HG02610 (cell line): ENCODE data around the gene CLEC9A.

Experiments
- ATAC-seq: cut with Tn5 transposase; IDR thresholded peaks from one replicate; pipeline ENCODE4 v1.9.1; 2021; ENCODE audit warnings: mild to moderate bottlenecking, moderate library complexity; ENCODE audit not compliant: unreplicated experiment

The CLEC9A gene

GRCh38 chr12:10102322-10102721 lies 71.8 kb downstream of the CLEC9A start:
- no peak for ATAC-seq

DNA sequence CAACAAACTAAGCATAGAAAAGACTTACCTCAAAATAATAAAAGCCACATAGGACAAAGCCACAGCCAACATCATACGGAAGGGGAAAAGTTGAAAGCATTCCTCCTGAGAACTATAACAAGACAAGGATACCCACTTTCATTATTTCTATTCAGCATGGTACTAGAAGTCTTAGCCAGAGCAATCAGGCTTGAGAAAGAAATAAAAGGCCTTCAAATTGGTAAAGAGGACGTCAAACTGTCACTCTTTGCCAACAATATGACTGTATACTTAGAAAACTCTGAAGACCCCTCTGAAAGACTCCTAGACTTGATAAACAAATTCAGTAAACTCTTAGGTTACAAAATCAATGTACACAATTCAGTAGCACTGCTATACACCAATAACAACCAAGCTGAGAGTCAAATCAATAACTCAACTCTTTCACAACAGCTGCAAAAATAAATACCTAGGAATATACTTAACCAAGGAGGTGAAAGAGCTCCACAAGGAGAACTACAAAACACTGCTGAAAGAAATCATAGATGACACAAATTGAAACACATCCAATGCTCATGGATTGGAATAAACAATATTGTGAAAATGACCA lies 79.9 kb downstream of the CLEC9A start:
- no peak for ATAC-seq

- no peak for ATAC-seq
These were observed 81.0 kb downstream of the CLEC9A start for GRCh38 chr12:10111451-10111850.

DNA sequence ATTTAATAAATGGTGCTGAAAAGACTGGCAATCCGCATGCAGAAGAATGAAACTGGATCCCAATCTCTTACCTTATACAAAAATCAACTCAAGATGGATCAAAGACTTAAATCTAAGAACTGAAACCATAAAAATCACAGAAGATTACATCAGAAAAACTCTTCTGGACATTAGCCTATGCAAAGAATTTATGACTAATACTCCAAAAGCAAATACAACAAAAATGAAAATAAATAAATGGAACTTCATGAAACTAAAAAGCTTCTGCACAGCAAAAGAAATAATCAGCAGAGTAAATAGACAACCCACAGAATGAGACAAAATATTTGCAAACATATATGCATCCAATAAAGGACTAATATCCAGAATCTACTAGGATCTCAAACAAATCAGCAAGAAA lies 82.6 kb downstream of the CLEC9A start:
- no peak for ATAC-seq

GRCh38 chr12:10113920-10114319 lies 83.4 kb downstream of the CLEC9A start:
- no peak for ATAC-seq

GRCh38 chr12:10115311-10115710 lies 84.8 kb downstream of the CLEC9A start:
- no peak for ATAC-seq
